ENCODE measurements around the gene QKI. TPM values are rescaled to one million over a fixed set of nuclear protein-coding genes. Genes with fewer than 3 reads are reported as not detected.

The QKI gene
- polyA plus RNA-seq, 1 donor (not counting 4 experiments of a cell fraction or from before 2014, with no cell fraction given), result 53.3 TPM

- FAIRE-seq (no peak), DNase-seq (ENCODE audit: low read depth, low spot score) (no peak)
- peaks cover 11% of the 10 kb centered on the region in 2 experiments for H3K36me3 ChIP-seq (ENCODE audit: control insufficient read depth in 2 of 2, extremely low read depth in 1 of 2, insufficient read depth in 2 of 2, low read length in 2 of 2)
- no peaks in the 10 kb centered on the region for H3K4me1 ChIP-seq (ENCODE audit: control insufficient read depth, extremely low read depth, insufficient read depth, low read length)
- no peaks in the 10 kb centered on the region for H3K9me3 ChIP-seq (ENCODE audit: control insufficient read depth, low read depth, low read length)
- H3K4me3 ChIP-seq (ENCODE audit: control insufficient read depth in 2 of 3, extremely low read depth in 1 of 3, insufficient read depth in 2 of 3, low read depth in 1 of 3, low read length in 3 of 3), result no peak overlapping the region
- no peaks in the 10 kb centered on the region for H3K27me3 ChIP-seq (ENCODE audit: control insufficient read depth, extremely low read depth, insufficient read depth, low read length)
- dilution Hi-C loops (cut with MboI; ENCODE audit: extremely low pct_ligation_motif_present, low sequenced_read_pairs), result no loop called here
- H4K20me1 ChIP-seq (ENCODE audit: control insufficient read depth, extremely low read depth, insufficient read depth, low read length), result peaks cover 1% of the 10 kb centered on the region
- no peak overlapping the region for H3K9ac ChIP-seq (ENCODE audit: control insufficient read depth, extremely low read depth, insufficient read depth, low read length)
- no peaks in the 10 kb centered on the region for H3K9me1 ChIP-seq (ENCODE audit: control insufficient read depth, extremely low read depth, insufficient read depth, low read length)
- TF ChIP-seq CTCF (optimal IDR thresholded peaks at IDR 0.05 in 1 of 3, IDR thresholded peaks at IDR 0.05 in 1 of 3, conservative IDR thresholded peaks at IDR 0.05 in 1 of 3; ENCODE audit: extremely low read depth in 1 of 3, insufficient read depth in 2 of 3, low read length in 3 of 3) (no peak), EZH2 (IDR thresholded peaks at IDR 0.05; ENCODE audit: low read length) (no peak)
- no peak overlapping the region for H3K4me2 ChIP-seq (ENCODE audit: control insufficient read depth, extremely low read depth, insufficient read depth, low read depth, low read length)
- H2AFZ ChIP-seq (ENCODE audit: control insufficient read depth, low read length), result no peak overlapping the region
- peaks cover 39% of the 10 kb centered on the region for H3K79me2 ChIP-seq (ENCODE audit: control insufficient read depth, insufficient read depth, low read length)
- no peak overlapping the region for H3K27ac ChIP-seq (ENCODE audit: control insufficient read depth, insufficient read depth, low read length)
These were observed 145.1 kb downstream of the QKI start for GRCh38 chr6:163559661-163560060.

GRCh38 chr6:163563318-163563717 is 148.8 kb downstream of the QKI start:
- no peaks in the 10 kb centered on the region for H3K27me3 ChIP-seq (ENCODE audit: control insufficient read depth, extremely low read depth, insufficient read depth, low read length)
- no peak overlapping the region for H3K4me2 ChIP-seq (ENCODE audit: control insufficient read depth, extremely low read depth, insufficient read depth, low read depth, low read length)
- H3K36me3 ChIP-seq (ENCODE audit: control insufficient read depth in 2 of 2, extremely low read depth in 1 of 2, insufficient read depth in 2 of 2, low read length in 2 of 2), result peaks cover 9 to 11% of the 10 kb centered on the region in 2 experiments
- dilution Hi-C loops (cut with MboI; ENCODE audit: extremely low pct_ligation_motif_present, low sequenced_read_pairs), result no loop called here
- H4K20me1 ChIP-seq (ENCODE audit: control insufficient read depth, extremely low read depth, insufficient read depth, low read length), result no peaks in the 10 kb centered on the region
- no peak for DNase-seq (ENCODE audit: low read depth, low spot score)
- H2AFZ ChIP-seq (ENCODE audit: control insufficient read depth, low read length), result no peak overlapping the region
- TF ChIP-seq CTCF (optimal IDR thresholded peaks at IDR 0.05 in 1 of 3, IDR thresholded peaks at IDR 0.05 in 1 of 3, conservative IDR thresholded peaks at IDR 0.05 in 1 of 3; ENCODE audit: extremely low read depth in 1 of 3, insufficient read depth in 2 of 3, low read length in 3 of 3) (no peak), EZH2 (IDR thresholded peaks at IDR 0.05; ENCODE audit: low read length) (no peak)
- no peaks in the 10 kb centered on the region for H3K9me3 ChIP-seq (ENCODE audit: control insufficient read depth, low read depth, low read length)
- no peak overlapping the region for H3K9ac ChIP-seq (ENCODE audit: control insufficient read depth, extremely low read depth, insufficient read depth, low read length)
- peaks cover 12% of the 10 kb centered on the region for H3K79me2 ChIP-seq (ENCODE audit: control insufficient read depth, insufficient read depth, low read length)
- H3K4me3 ChIP-seq (ENCODE audit: control insufficient read depth in 2 of 3, extremely low read depth in 1 of 3, insufficient read depth in 2 of 3, low read depth in 1 of 3, low read length in 3 of 3), result no peak overlapping the region
- H3K4me1 ChIP-seq (ENCODE audit: control insufficient read depth, extremely low read depth, insufficient read depth, low read length), result no peaks in the 10 kb centered on the region
- no peak for FAIRE-seq
- H3K27ac ChIP-seq (ENCODE audit: control insufficient read depth, insufficient read depth, low read length), result no peak overlapping the region
- no peaks in the 10 kb centered on the region for H3K9me1 ChIP-seq (ENCODE audit: control insufficient read depth, extremely low read depth, insufficient read depth, low read length)

Measured in keratinocyte (primary cell).